Right lobe of liver (tissue), 4 donors: ENCODE measurements around the gene NAA15.
A peak's percentile ranks its signal among the peaks of the same experiment; 100 is the strongest.

Experiments
- POLR2A ChIP-seq: fragments of 450-650 bp; IDR thresholded peaks from one replicate; pipeline ENCODE4 v1.6.1; 2017; ENCODE audit warnings: antibody characterized with exemption, mild to moderate bottlenecking
- TF ChIP-seq, protein P1 (sequence below), 4 donors: fragments of 200-600 bp in 3 of 4; fragments of 450-650 bp in 1 of 4; IDR thresholded peaks; one replicate each; pipeline versions ENCODE4 v1.5.1 to v1.8.0; 2016 to 2022; ENCODE audit warnings: antibody characterized with exemption in 4 of 4, mild to moderate bottlenecking in 2 of 4
- donor health status: DM: no; HTN: no; CAD: no.
- donor health status: DM: no; HTN: no; CAD: no.
- donor health status: DM: no; HTN: yes; CAD: no.

DNA sequence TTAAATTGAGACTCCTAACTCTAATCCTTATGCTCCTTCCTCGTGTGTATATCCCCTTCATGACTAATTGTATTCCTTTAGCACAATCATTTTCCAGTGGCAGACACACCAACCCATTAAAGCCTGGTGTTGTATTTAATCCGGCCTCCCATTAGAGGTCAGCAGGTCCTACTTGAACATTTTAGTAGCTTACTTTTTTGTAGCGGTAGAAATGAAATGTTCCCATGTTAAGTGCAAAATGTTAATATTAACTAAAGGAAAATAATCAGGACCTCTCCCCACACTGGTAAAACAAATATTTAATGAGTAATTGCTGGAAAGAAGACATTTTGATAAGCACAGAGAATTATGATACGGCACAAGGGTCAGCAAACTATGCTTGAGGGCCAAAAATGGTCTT, 156.0 kb downstream of the NAA15 start:
- TF ChIP-seq, protein P1, sequence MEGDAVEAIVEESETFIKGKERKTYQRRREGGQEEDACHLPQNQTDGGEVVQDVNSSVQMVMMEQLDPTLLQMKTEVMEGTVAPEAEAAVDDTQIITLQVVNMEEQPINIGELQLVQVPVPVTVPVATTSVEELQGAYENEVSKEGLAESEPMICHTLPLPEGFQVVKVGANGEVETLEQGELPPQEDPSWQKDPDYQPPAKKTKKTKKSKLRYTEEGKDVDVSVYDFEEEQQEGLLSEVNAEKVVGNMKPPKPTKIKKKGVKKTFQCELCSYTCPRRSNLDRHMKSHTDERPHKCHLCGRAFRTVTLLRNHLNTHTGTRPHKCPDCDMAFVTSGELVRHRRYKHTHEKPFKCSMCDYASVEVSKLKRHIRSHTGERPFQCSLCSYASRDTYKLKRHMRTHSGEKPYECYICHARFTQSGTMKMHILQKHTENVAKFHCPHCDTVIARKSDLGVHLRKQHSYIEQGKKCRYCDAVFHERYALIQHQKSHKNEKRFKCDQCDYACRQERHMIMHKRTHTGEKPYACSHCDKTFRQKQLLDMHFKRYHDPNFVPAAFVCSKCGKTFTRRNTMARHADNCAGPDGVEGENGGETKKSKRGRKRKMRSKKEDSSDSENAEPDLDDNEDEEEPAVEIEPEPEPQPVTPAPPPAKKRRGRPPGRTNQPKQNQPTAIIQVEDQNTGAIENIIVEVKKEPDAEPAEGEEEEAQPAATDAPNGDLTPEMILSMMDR (IDR thresholded peaks at IDR 0.05): peak in 3 of 4 donors; percentile 15 to 42 (median 24)
- peak; percentile 25 for TF ChIP-seq POLR2A
